ENCODE measurements around the gene C12orf56.
A peak's percentile ranks its signal among the peaks of the same experiment; 100 is the strongest.

Gene C12orf56

DNA sequence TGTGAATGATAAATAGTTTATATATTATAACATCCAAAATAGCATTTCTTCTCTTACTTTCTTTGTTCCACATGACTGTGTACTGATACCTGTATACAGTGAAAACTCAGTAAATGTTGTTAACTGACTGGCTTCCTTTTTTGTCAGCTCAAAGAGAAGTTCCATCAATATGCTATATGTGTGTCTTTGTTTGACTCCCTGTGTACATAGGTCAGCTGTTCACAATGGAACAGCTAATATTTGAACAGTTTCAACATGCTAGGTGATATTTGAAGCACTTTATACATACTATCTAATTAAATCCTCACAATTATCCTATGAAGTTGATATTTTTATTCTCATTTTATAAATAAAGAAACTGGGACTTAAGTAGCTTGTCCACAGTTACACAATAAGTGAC, 153.2 kb downstream of the C12orf56 start:
- TF ChIP-seq, protein P1, sequence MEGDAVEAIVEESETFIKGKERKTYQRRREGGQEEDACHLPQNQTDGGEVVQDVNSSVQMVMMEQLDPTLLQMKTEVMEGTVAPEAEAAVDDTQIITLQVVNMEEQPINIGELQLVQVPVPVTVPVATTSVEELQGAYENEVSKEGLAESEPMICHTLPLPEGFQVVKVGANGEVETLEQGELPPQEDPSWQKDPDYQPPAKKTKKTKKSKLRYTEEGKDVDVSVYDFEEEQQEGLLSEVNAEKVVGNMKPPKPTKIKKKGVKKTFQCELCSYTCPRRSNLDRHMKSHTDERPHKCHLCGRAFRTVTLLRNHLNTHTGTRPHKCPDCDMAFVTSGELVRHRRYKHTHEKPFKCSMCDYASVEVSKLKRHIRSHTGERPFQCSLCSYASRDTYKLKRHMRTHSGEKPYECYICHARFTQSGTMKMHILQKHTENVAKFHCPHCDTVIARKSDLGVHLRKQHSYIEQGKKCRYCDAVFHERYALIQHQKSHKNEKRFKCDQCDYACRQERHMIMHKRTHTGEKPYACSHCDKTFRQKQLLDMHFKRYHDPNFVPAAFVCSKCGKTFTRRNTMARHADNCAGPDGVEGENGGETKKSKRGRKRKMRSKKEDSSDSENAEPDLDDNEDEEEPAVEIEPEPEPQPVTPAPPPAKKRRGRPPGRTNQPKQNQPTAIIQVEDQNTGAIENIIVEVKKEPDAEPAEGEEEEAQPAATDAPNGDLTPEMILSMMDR (IDR thresholded peaks at IDR 0.05; ENCODE audit: insufficient read depth, missing control alignments): no peak
- FAIRE-seq (no peak), DNase-seq (ENCODE audit: insufficient read length, low spot score) (no peak)

DNA sequence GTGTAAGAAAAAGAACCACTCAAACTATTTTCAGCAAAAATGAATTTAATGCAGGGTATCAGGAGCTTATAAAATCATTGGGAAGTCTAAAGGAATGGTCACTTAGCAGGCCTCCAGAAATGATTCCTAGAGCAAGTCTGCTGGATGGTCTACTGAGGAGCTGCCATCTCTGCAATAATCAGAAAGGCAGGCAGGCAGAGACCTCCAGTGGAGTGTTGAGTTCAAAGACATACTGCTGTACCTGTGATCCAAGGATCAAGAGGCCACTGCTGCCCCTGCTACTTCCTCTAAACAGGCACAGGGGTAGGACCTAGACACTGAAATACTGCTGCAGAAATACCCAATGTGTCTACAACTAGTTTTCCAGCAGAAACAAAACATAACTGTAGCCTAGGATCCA, 154.0 kb downstream of the C12orf56 start:
- FAIRE-seq: no peak
- TF ChIP-seq, protein P1 (IDR thresholded peaks at IDR 0.05; ENCODE audit: insufficient read depth, missing control alignments): no peak
- DNase-seq (ENCODE audit: insufficient read length, low spot score): no peak

DNA sequence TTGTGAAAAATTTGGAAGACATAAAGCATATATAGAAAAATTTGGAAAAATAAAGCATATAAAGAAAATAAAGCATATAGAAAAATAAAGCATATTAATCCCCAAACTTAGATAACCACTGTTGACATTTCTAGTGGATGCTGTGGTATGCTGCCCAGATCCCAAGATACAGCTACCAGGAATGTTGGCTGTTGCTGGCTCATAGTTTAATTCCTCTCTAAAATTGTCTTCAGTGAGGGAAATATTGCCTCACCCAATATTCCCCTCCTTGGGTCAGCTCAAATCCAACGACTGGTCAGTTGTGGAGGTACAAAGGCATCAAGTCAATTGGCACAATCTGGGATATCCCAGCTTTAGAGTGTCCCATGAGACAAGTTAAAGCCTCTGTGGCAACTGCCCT, 158.4 kb downstream of the C12orf56 start:
- FAIRE-seq (no peak), DNase-seq (ENCODE audit: insufficient read length, low spot score) (no peak)
- TF ChIP-seq, protein P1 (IDR thresholded peaks at IDR 0.05; ENCODE audit: insufficient read depth, missing control alignments): no peak

DNA sequence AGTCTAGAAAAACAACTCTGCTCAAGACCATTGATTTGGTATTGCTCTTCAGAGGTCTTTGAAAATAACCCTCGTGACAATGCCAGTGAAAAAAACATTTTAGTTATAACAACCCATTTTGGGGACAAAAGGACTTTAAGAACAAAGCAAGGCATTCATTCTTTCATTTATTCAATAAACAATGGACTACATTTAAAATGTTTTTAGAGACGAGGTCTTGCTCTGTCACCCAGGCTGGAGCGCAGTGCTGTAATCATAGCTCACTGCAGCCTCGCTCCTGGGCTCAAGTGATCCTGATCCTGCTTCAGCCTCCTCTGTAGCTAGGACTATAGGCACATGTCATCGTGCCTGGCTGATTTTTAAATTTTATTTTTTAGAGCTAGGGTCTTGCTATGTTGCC, 160.8 kb downstream of the C12orf56 start:
- TF ChIP-seq, protein P1 (IDR thresholded peaks at IDR 0.05; ENCODE audit: insufficient read depth, missing control alignments): no peak
- DNase-seq (ENCODE audit: insufficient read length, low spot score) (no peak), FAIRE-seq (no peak)

DNA sequence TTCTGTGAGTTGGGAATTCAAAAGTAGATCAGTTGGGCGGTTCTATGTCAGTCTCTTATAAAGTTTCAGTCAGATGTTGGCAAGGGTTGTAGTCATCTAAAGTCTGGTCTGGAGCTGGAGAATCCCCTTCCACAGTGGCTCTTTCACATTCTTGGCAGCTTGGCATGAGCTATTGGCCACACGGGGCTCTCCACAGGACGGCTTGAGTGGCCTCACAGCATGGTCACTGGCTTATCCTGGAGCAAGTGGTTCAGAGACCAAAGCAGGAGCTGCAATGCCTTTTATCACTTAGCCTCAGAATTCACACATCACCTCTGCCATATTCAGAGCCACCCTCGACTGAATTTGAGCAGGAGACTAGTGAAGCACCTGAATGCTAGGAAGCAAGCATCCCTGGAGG, 161.3 kb downstream of the C12orf56 start:
- FAIRE-seq (no peak), DNase-seq (ENCODE audit: insufficient read length, low spot score) (no peak)
- TF ChIP-seq, protein P1 (IDR thresholded peaks at IDR 0.05; ENCODE audit: insufficient read depth, missing control alignments): no peak

DNA sequence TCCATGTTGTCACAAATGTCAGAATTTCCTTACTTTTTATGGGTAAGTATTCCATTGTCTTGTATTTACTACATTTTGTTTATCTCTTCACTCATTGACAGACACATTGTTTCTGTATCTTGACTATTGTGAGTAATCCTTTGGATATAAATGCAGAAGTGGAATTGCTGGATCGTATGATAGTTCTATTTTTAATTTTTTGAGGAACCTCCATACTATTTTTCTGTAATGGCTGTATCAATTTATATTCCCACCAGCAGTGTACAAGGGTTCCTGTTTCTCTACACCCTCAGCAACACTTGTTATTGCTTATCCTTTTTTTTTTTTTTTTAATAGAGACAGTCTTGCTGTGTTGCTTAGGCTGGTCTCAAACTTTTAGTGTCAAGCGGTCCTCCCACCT, 164.9 kb downstream of the C12orf56 start:
- TF ChIP-seq, protein P1 (IDR thresholded peaks at IDR 0.05; ENCODE audit: insufficient read depth, missing control alignments): no peak
- DNase-seq (ENCODE audit: insufficient read length, low spot score) (no peak), FAIRE-seq (no peak)

DNA sequence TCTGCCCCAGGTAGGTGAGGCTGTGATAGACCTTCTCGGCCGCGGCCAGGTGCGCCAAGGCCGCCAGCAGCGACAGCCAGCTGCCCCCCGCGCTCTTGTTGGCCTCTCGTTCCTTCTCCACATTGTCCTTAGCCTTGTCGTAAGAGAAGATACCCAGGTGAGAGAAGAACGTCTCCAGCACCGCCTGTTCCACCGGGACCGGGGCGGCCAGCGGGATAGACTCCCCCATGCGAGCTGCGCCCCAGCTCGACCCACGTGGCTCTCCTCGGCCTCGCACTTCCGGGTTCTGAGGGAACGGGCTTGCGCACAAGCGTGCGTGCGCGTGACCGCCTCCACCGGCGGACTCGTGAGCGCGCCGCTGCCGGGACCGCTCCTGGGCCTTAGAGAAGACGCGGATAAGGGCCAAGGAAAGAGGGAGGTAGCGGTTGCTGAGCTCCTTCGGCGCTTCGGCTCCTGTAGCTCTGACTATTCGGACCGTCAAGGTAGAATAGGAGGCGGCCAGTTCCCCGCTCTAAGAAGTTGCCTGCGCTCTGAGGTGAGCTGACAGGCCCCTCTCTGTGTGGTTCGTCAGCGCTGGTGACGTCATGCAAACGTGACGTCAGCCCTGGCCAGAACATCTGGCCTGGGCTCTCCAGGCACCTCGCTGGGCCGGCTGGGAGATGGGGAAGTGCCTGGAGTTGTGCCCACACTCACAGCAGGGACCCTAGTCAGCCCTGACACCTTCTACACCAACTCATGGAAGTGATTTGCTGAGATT, 168.4 kb downstream of the C12orf56 start, which contains the start of gene KICS2:
Gene KICS2 (minus strand): TSS at position 288 of the 757 bp plus-strand sequence. CDS start 59 bp downstream, at position 229.
- TF ChIP-seq, protein P1 (IDR thresholded peaks at IDR 0.05; ENCODE audit: insufficient read depth, missing control alignments): no peak
- FAIRE-seq: no peak
- DNase-seq (ENCODE audit: insufficient read length, low spot score): peak; percentile 45

Data from D721Med (cell line).